Activated CD8-positive, alpha-beta memory T cell treated with anti-CD3 and anti-CD28 coated beads, Interleukin-2, amount 50 U/mL, for 4 hours (primary cell): ENCODE data around the gene CDH1.

Experiments used
- DNase-seq: peaks from one replicate; pipeline ENCODE4 v3.0.0-alpha.2; 2020

Gene CDH1

GRCh38 chr16:68860978-68861892 lies 124.1 kb downstream of the CDH1 start:
- DNase-seq, result no peak

DNA sequence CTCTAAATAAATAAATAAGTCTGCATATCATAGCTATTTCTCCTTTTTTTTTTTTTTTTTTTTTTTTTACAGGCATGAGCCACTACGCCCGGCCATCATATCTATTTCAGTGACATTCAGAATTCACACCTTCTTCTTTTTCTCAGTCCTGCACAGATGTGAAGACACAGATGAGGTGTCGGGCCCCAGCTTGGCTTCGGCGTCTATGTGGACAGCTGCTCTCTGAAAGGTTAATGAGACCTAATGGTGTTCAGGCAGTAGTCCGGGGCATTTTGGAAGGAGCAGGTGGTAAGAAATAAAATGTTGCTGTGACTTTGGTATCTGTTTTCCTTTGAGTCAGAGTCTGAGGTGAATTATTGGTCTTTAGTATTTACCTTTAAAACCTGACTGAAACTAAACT lies 129.8 kb downstream of the CDH1 start:
- no peak for DNase-seq

DNA sequence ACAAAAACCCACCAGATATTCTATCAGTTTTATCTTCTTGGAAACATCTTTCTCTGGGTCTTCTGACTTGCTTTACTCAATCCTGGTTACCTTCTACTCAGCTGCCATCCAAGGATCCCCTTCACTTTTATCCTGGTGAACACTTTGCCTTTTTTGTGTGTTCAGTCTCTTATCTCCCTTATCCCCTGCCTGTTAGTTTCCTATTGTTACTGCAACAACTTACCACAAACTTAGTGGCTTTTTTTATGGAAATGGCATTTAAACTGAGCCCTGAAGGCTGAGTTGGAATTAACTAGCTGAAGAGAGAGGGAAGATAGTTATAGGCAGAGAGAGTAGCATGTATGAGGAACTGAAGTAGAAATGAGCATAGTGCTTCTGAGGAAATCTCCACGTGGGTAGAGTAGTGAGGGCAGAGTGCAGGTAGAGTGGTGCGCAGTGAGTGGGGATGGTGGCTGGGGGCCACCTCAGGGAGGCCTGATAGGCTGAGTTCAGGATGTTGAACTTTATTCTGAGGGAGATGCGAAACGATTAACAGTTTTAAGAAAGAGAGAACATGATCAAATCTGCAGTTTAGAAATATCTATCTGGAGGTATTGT lies 132.5 kb downstream of the CDH1 start:
- DNase-seq, result no peak

GRCh38 chr16:68873635-68874471 lies 136.8 kb downstream of the CDH1 start:
- DNase-seq, result no peak

- DNase-seq, result no peak
Measured at GRCh38 chr16:68875871-68876270, 138.8 kb downstream of the CDH1 start.

DNA sequence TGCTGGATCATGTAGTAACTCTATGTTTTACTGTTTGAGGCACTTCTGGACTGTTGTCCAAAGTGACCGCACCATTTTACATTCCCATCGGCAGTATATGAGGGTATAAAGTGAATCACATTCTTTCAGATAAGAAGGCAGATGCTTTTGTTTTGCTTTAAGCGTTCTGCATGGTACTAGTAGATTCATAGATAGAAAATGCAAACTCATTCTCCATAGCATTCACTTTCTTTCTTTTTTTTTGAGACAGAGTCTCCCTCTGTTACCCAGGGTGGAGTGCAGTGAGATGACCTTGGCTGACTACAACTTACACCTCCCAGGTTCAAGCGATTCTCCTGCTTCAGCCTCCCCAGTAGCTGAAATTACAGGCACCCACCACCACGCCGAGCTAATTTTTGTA lies 146.6 kb downstream of the CDH1 start:
- DNase-seq, result no peak

DNA sequence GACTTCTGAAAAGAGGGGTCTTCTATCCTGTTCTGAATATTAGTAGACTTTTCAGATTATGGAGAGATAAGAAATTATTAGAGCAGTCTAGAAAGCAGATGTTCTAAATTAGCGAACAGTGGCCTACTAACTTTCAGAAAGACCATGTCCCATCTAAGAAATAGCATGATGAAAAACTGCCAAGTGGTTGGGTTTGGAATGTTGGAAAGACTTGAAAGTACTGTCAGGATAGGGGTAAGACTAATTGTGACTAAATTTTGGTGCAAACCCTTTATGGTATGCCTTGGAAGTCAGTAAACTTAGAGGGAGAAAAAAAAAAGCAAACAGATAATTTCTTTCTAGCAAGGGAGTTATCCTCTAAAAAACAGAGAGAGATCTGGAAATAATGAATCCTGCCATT lies 147.3 kb downstream of the CDH1 start:
- DNase-seq, result no peak
